ENCODE results near the gene LCTL.

- TF ChIP-seq EP300 (IDR thresholded peaks at IDR 0.05; ENCODE audit: borderline replicate concordance in 1 of 2, control insufficient read depth in 1 of 2, low read depth in 2 of 2, low read length in 2 of 2) (no peak), TBL1XR1 (IDR thresholded peaks at IDR 0.05; ENCODE audit: low read depth, low read length) (no peak), CTCF (IDR thresholded peaks at IDR 0.05 in 2 of 3, conservative IDR thresholded peaks at IDR 0.05 in 1 of 3; ENCODE audit: control insufficient read depth in 2 of 3, extremely low read depth in 1 of 3, insufficient read depth in 1 of 3, low read depth in 3 of 3, low read length in 3 of 3) (no peak), POLR2A (IDR thresholded peaks at IDR 0.05; ENCODE audit: low read depth, low read length) (no peak), SIX5 (IDR thresholded peaks at IDR 0.05; ENCODE audit: low read depth, low read length, severe bottlenecking) (no peak)
Measured at GRCh38 chr15:66614456-66614855, 48.7 kb upstream of the LCTL start.

Data from GM12878 (cell line).